Mesenchymal stem cell (in vitro differentiated cells and primary cell): ENCODE data around the gene LRRTM2.
A peak's percentile ranks its signal among the peaks of the same experiment; 100 is the strongest.

Experiments used
- DNase-seq: peaks from one replicate; pipeline ENCODE4 v3.0.0-alpha.2; 2013
- H2AFZ ChIP-seq: one replicate; pipeline ENCODE4 v1.6.1; 2013; ENCODE audit warnings: low read depth, mild to moderate bottlenecking, control low read depth, inconsistent platforms, low read length, moderate library complexity
- H2AK5ac ChIP-seq: 2 replicates; pipeline ENCODE4 v1.6.1; 2013; ENCODE audit warnings: low read length, moderate library complexity, mild to moderate bottlenecking, inconsistent platforms; ENCODE audit not compliant: severe bottlenecking
- H2BK120ac ChIP-seq: one replicate; pipeline ENCODE4 v1.6.1; 2013; ENCODE audit warnings: low read depth, mild to moderate bottlenecking, inconsistent platforms, low read length, moderate library complexity
- H2BK12ac ChIP-seq, 2 experiments: one replicate each; pipeline ENCODE4 v1.6.1; 2013; ENCODE audit warnings: inconsistent platforms in 2 of 2, low read length in 2 of 2, mild to moderate bottlenecking in 2 of 2, moderate library complexity in 2 of 2, control low read depth in 1 of 2
- H2BK15ac ChIP-seq: one replicate; pipeline ENCODE4 v1.6.1; 2013; ENCODE audit warnings: mild to moderate bottlenecking, low read depth, inconsistent platforms; ENCODE audit not compliant: poor library complexity, severe bottlenecking
- H2BK5ac ChIP-seq: 2 replicates; pipeline ENCODE4 v1.6.1; 2013; ENCODE audit warnings: low read depth, mild to moderate bottlenecking, low read length, control low read depth, inconsistent platforms; ENCODE audit not compliant: poor library complexity, severe bottlenecking
- H3K14ac ChIP-seq, 2 experiments: one replicate each; pipeline ENCODE4 v1.6.1; 2013; ENCODE audit warnings: inconsistent platforms in 2 of 2, low read length in 2 of 2, control low read depth in 1 of 2, mild to moderate bottlenecking in 1 of 2, moderate library complexity in 1 of 2
- H3K18ac ChIP-seq, 2 experiments: one replicate each; pipeline ENCODE4 v1.6.1; 2013; ENCODE audit warnings: inconsistent platforms in 2 of 2, low read length in 2 of 2, control low read depth in 1 of 2, low read depth in 1 of 2, mild to moderate bottlenecking in 1 of 2
- H3K23ac ChIP-seq, 2 experiments: one replicate each; pipeline ENCODE4 v1.6.1; 2013; ENCODE audit warnings: inconsistent platforms in 2 of 2, low read length in 2 of 2, mild to moderate bottlenecking in 2 of 2, moderate library complexity in 2 of 2, control low read depth in 1 of 2
- H3K27ac ChIP-seq: 2 replicates; pipeline ENCODE4 v1.5.1; 2013; ENCODE audit warnings: mild to moderate bottlenecking, moderate library complexity, low read length, control low read depth, inconsistent platforms; ENCODE audit not compliant: poor library complexity, severe bottlenecking
- H3K27me3 ChIP-seq, 2 experiments: 2 replicates each; pipeline versions ENCODE4 v1.6.1 to v1.7.0; 2013; ENCODE audit warnings: low read length in 2 of 2, mild to moderate bottlenecking in 2 of 2, moderate library complexity in 2 of 2, control low read depth in 1 of 2, inconsistent platforms in 1 of 2; ENCODE audit not compliant: control insufficient read depth in 1 of 2, insufficient read depth in 1 of 2
- H3K36me3 ChIP-seq, 2 experiments: 2 replicates each; pipeline versions ENCODE4 v1.6.1 to v1.7.0; 2013; ENCODE audit warnings: low read length in 2 of 2, control low read depth in 1 of 2, inconsistent platforms in 1 of 2, low read depth in 1 of 2, mild to moderate bottlenecking in 1 of 2; ENCODE audit not compliant: insufficient read depth in 2 of 2, control insufficient read depth in 1 of 2
- H3K4ac ChIP-seq, 2 experiments: one replicate each; pipeline ENCODE4 v1.6.1; 2013; ENCODE audit warnings: inconsistent platforms in 2 of 2, low read length in 2 of 2, mild to moderate bottlenecking in 2 of 2, moderate library complexity in 2 of 2, control low read depth in 1 of 2, low read depth in 1 of 2
- H3K4me1 ChIP-seq: 2 replicates; pipeline ENCODE4 v1.6.1; 2013; ENCODE audit warnings: low read depth, low read length, control low read depth; ENCODE audit not compliant: control insufficient read depth, insufficient read depth
- H3K4me2 ChIP-seq: 2 replicates; pipeline ENCODE4 v1.6.1; 2013; ENCODE audit warnings: low read length, mild to moderate bottlenecking, inconsistent platforms; ENCODE audit not compliant: poor library complexity, severe bottlenecking
- H3K4me3 ChIP-seq, 2 experiments: 2 replicates each; pipeline versions ENCODE4 v1.5.1 to v1.7.0; 2013; ENCODE audit warnings: low read length in 2 of 2, mild to moderate bottlenecking in 2 of 2, control low read depth in 1 of 2, low read depth in 1 of 2; ENCODE audit not compliant: insufficient read depth in 1 of 2
- H3K79me1 ChIP-seq: replicated peaks from 2 replicates; pipeline ENCODE4 v1.6.1; 2013; ENCODE audit warnings: mild to moderate bottlenecking, control low read depth, low read length, inconsistent platforms; ENCODE audit not compliant: poor library complexity, severe bottlenecking
- H3K9ac ChIP-seq: 2 replicates; pipeline ENCODE4 v1.7.0; 2013; ENCODE audit warnings: mild to moderate bottlenecking, low read length, moderate library complexity
- H3K9me3 ChIP-seq: 2 replicates; pipeline ENCODE4 v1.7.0; 2013; ENCODE audit warnings: mild to moderate bottlenecking, low read length; ENCODE audit not compliant: control insufficient read depth
- H4K8ac ChIP-seq: one replicate; pipeline ENCODE4 v1.6.1; 2013; ENCODE audit warnings: inconsistent platforms, mild to moderate bottlenecking, low read length, moderate library complexity
- H4K91ac ChIP-seq: one replicate; pipeline ENCODE4 v1.6.1; 2013; ENCODE audit warnings: mild to moderate bottlenecking, low read length, inconsistent platforms
- WGBS: methylation state at CpG from one replicate; pipeline ENCODE4 v1.1.7; 2013; ENCODE audit warnings: mixed read lengths; 5-methylcytosine and 5-hydroxymethylcytosine counted together

Gene LRRTM2

GRCh38 chr5:138824516-138824915 lies 50.6 kb downstream of the LRRTM2 start:
- DNase-seq, result peak; percentile 46
- Histone ChIP-seq H3K27me3 (no peaks in the 10 kb centered on the region), H3K79me1 (peaks cover 12% of the 10 kb centered on the region), H4K8ac (no peak overlapping the region), H3K27ac (no peak overlapping the region), H2BK12ac (no peak overlapping the region), H3K4me1 (peaks cover 6% of the 10 kb centered on the region), H3K14ac (no peak overlapping the region), H2BK15ac (no peak overlapping the region), H3K4ac (no peak overlapping the region), H2AK5ac (no peak overlapping the region), H3K23ac (peak overlapping the region in 1 of 2 experiments; percentile 21), H3K9ac (peak overlapping the region; percentile 61), H3K4me2 (no peak overlapping the region), H3K18ac (no peak overlapping the region), H2AFZ (no peak overlapping the region), H4K91ac (no peak overlapping the region), H3K9me3 (no peaks in the 10 kb centered on the region), H3K4me3 (no peak overlapping the region), H2BK120ac (no peak overlapping the region), H2BK5ac (no peak overlapping the region), H3K36me3 (peaks cover 19 to 55% of the 10 kb centered on the region in 2 experiments)
- 80% methylated on average over 6 of the region's 7 CpGs for WGBS

DNA sequence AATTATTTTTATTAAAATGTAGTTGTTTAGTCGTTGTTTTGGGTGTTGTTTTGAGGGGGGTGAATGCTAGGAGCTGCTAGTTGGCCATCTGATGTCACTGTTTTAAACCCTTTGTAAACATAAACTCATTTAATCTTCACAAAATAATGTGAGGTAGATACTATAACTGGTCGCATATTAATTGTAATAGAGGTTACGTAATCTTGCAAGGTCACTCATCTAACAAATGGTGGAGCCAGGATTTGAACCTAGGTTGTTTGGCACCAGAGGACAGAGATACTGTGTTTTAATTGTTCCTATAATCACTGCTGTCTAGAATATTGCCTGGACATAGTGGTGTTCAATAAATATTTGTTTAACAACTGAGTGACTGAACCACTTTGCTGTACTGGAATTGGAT lies 54.4 kb downstream of the LRRTM2 start:
- no peak overlapping the region for H2AFZ ChIP-seq
- H3K27ac ChIP-seq, result no peak overlapping the region
- H2AK5ac ChIP-seq, result no peak overlapping the region
- H2BK15ac ChIP-seq, result no peak overlapping the region
- no peak overlapping the region for H4K91ac ChIP-seq
- no peaks in the 10 kb centered on the region for H3K27me3 ChIP-seq
- peaks cover 5% of the 10 kb centered on the region for H3K9me3 ChIP-seq
- WGBS, result 98% methylated on average over 2 of the region's 3 CpGs
- no peak overlapping the region for H3K4ac ChIP-seq
- H4K8ac ChIP-seq, result no peak overlapping the region
- H3K4me3 ChIP-seq, result no peak overlapping the region
- H3K9ac ChIP-seq, result no peak overlapping the region
- peaks cover 15% of the 10 kb centered on the region for H3K79me1 ChIP-seq
- no peak overlapping the region for H2BK120ac ChIP-seq
- H3K14ac ChIP-seq, result no peak overlapping the region
- no peak overlapping the region for H2BK5ac ChIP-seq
- H3K18ac ChIP-seq, result no peak overlapping the region
- DNase-seq, result no peak
- H3K23ac ChIP-seq, result no peak overlapping the region
- H3K4me1 ChIP-seq, result peaks cover 10% of the 10 kb centered on the region
- H2BK12ac ChIP-seq, result no peak overlapping the region
- H3K36me3 ChIP-seq, result peaks cover 21 to 43% of the 10 kb centered on the region in 2 experiments
- no peak overlapping the region for H3K4me2 ChIP-seq

- H3K79me1 ChIP-seq, result peaks cover 17% of the 10 kb centered on the region
- H3K27me3 ChIP-seq, result no peaks in the 10 kb centered on the region
- peaks cover 18 to 47% of the 10 kb centered on the region in 2 experiments for H3K36me3 ChIP-seq
- 97% methylated on average over 4 of the region's 4 CpGs for WGBS
- H3K4me2 ChIP-seq, result no peak overlapping the region
- no peak for DNase-seq
- H3K9ac ChIP-seq, result no peak overlapping the region
- peaks cover 5% of the 10 kb centered on the region for H3K9me3 ChIP-seq
- H2AK5ac ChIP-seq, result no peak overlapping the region
- H3K4me3 ChIP-seq, result no peak overlapping the region
- no peak overlapping the region for H2BK5ac ChIP-seq
- H3K4me1 ChIP-seq, result peaks cover 9% of the 10 kb centered on the region
- H2BK15ac ChIP-seq, result no peak overlapping the region
- peak overlapping the region in 1 of 2 experiments; percentile 95 for H3K23ac ChIP-seq
- peak overlapping the region in 1 of 2 experiments; percentile 83 for H3K14ac ChIP-seq
- no peak overlapping the region for H2BK12ac ChIP-seq
- H2AFZ ChIP-seq, result no peak overlapping the region
- no peak overlapping the region for H2BK120ac ChIP-seq
- no peak overlapping the region for H4K8ac ChIP-seq
- H3K18ac ChIP-seq, result no peak overlapping the region
- H4K91ac ChIP-seq, result no peak overlapping the region
- H3K4ac ChIP-seq, result no peak overlapping the region
- H3K27ac ChIP-seq, result no peak overlapping the region
Observed at GRCh38 chr5:138819081-138819480, 56.1 kb downstream of the LRRTM2 start.
